MM.1S (cell line): ENCODE measurements around the gene MOCS1.

Source experiments
- EZH2 ChIP-seq: fragments of 300-600 bp; sonication (generic); optimal IDR thresholded peaks from 2 replicates; pipeline ENCODE3; 2017; ENCODE audit warnings: low read depth, mild to moderate bottlenecking, antibody characterized with exemption, low read length, mixed read lengths
- EZH2phosphoT487 ChIP-seq: fragments of 300-600 bp; sonication (generic); IDR thresholded peaks from 2 replicates; pipeline ENCODE4 v1.6.1; 2018; ENCODE audit warnings: antibody characterized with exemption, low read length
- TF ChIP-seq, protein P1 (sequence below): fragments of 300-600 bp; sonication (generic); IDR thresholded peaks from 2 replicates; pipeline ENCODE4 v1.5.1; 2016; ENCODE audit warnings: antibody characterized with exemption, low read length, mixed read lengths

DNA sequence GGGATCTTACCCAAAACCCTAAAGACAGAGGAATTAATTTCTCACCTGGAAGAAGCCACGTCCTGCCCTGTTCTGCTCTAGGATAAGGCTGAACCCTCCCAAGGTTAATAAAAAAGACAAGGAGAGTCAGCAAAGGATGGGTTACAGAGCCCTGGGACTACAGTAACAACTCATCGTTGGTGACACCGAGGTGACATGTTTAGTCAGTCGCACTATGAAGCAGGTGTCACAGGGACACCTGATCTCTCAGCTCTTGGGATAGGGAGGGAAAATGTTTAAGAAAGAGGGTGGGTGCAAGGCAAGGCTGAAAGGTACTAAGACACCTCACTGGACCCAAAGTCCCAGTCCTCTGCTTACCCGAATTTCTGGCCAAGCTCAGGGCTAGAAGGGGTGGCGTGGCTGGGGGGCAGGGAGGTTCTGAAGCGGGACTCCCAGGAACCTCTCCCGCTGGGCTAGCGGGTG is 562 bp downstream of the MOCS1 start:
- TF ChIP-seq, protein P1, sequence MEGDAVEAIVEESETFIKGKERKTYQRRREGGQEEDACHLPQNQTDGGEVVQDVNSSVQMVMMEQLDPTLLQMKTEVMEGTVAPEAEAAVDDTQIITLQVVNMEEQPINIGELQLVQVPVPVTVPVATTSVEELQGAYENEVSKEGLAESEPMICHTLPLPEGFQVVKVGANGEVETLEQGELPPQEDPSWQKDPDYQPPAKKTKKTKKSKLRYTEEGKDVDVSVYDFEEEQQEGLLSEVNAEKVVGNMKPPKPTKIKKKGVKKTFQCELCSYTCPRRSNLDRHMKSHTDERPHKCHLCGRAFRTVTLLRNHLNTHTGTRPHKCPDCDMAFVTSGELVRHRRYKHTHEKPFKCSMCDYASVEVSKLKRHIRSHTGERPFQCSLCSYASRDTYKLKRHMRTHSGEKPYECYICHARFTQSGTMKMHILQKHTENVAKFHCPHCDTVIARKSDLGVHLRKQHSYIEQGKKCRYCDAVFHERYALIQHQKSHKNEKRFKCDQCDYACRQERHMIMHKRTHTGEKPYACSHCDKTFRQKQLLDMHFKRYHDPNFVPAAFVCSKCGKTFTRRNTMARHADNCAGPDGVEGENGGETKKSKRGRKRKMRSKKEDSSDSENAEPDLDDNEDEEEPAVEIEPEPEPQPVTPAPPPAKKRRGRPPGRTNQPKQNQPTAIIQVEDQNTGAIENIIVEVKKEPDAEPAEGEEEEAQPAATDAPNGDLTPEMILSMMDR: no peak
- no peak for TF ChIP-seq EZH2
- no peak for TF ChIP-seq EZH2phosphoT487
